Activated CD4-positive, alpha-beta T cell treated with anti-CD3 and anti-CD28 coated beads, Interleukin-2, amount 10 ng/mL, durations not matched to agents 24 days and 14 days (primary cell): Measurements from ENCODE around the gene COL13A1. TPM values are rescaled to one million over a fixed set of nuclear protein-coding genes. Genes with fewer than 3 reads are reported as not detected.

Source experiments
- DNase-seq: peaks from one replicate; pipeline ENCODE4 v3.0.0; 2022
- H3K27ac Mint-ChIP-seq: one replicate; pipeline ENCODE4 v1.8.0; 2022; ENCODE audit warnings: mild to moderate bottlenecking, mixed read lengths
- H3K27me3 Mint-ChIP-seq: one replicate; pipeline ENCODE4 v1.8.0; 2022; ENCODE audit warnings: mixed read lengths
- H3K36me3 Mint-ChIP-seq: one replicate; pipeline ENCODE4 v1.8.0; 2022; ENCODE audit warnings: low read depth, mild to moderate bottlenecking, mixed read lengths
- H3K4me1 Mint-ChIP-seq: one replicate; pipeline ENCODE4 v1.8.0; 2021; ENCODE audit warnings: mixed read lengths
- H3K4me3 Mint-ChIP-seq: one replicate; pipeline ENCODE4 v1.8.0; 2022; ENCODE audit warnings: mild to moderate bottlenecking, moderate library complexity, mixed read lengths
- H3K9me3 Mint-ChIP-seq: one replicate; pipeline ENCODE4 v1.8.0; 2021; ENCODE audit warnings: mixed read lengths
- intact Hi-C: fragments of 100-400 bp; cut with micrococcal nuclease; formaldehyde crosslinking; loops from one replicate; pipeline ENCODE4 v1.15.1; 2023
- total RNA-seq: library from RNA; stranded (reverse); gene quantifications from 2 replicates; pipeline ENCODE4 v1.2.3, GENCODE V29; 2022

COL13A1 gene
- total RNA-seq, 1 donor from 2014 or later, result not detected

DNA sequence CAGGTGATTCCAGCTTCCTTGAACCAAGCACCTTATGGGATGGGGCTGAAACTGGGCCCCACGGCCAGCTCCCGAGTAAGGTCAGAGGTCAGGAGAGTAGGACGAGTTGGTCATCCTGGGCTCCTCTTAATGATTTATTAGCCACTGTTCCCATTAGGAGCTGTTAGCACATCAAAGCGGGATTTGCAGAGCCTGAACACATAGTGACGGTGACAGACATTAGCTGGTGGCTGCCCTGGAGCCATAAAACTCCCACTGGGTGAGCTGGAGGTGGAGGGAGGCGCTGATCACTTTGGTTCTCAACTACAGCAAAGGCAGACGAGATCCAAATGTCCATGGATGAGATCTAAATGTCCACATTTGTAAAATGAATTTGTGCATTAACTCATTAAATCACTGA is 48.1 kb downstream of the COL13A1 start:
- Mint-ChIP-seq H3K4me1 (no peaks in the 10 kb centered on the region), H3K27me3 (peaks cover 16% of the 10 kb centered on the region), H3K4me3 (no peak overlapping the region), H3K9me3 (no peaks in the 10 kb centered on the region), H3K36me3 (no peaks in the 10 kb centered on the region), H3K27ac (no peak overlapping the region)
- intact Hi-C loops, result no loop called here
- DNase-seq, result no peak

DNA sequence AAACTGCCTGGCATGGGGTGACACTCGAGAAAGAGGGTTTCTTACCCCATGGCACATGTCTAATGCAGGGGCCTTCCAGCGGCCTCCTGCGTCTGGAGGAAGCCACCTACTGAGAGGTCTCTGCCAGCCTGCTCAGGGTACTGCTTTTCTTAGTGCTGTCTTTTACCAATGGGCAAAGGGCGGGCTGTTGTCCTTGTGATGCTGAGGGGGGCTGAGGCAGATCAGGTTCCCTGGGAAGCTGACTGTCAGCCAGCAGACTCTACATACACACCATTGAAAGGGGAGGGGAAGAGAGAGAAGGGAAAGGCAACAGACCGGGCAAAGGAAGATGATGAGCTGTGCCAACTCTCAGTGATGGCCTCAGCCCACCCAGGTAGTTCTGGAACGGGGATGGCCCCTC is 48.7 kb downstream of the COL13A1 start:
- intact Hi-C loops, result no loop called here
- no peak overlapping the region for H3K4me3 Mint-ChIP-seq

DNA sequence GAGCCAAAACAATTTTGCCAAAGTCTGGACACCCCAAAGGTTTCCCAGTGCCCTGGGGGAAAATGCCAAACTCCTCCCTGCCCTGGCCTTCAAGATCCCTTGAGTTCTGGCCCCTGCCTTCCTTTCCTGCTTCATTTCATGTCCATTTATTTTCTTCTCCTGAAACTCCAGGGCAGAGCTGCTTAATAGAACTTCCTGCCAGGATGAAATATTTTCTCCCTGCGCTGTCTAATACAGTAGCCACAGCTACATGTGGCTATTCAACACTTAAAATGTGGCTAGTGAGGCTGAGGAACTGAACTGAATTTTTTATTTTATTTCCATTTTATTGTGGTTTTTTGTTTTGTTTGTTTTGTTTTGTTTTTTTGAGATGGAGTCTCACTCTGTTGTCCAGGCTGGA is 49.6 kb downstream of the COL13A1 start:
- H3K9me3 Mint-ChIP-seq, result no peaks in the 10 kb centered on the region
- H3K4me1 Mint-ChIP-seq, result no peaks in the 10 kb centered on the region
- H3K4me3 Mint-ChIP-seq, result no peak overlapping the region
- intact Hi-C loops, result no loop called here
- no peaks in the 10 kb centered on the region for H3K36me3 Mint-ChIP-seq
- peaks cover 8% of the 10 kb centered on the region for H3K27me3 Mint-ChIP-seq
- no peak for DNase-seq
- H3K27ac Mint-ChIP-seq, result no peak overlapping the region

More for the DNA sequence above, 48.7 kb downstream of the COL13A1 start:
- no peaks in the 10 kb centered on the region for H3K36me3 Mint-ChIP-seq
- H3K9me3 Mint-ChIP-seq, result no peaks in the 10 kb centered on the region
- no peaks in the 10 kb centered on the region for H3K4me1 Mint-ChIP-seq
- peaks cover 14% of the 10 kb centered on the region for H3K27me3 Mint-ChIP-seq
- no peak overlapping the region for H3K27ac Mint-ChIP-seq
- DNase-seq, result no peak

DNA sequence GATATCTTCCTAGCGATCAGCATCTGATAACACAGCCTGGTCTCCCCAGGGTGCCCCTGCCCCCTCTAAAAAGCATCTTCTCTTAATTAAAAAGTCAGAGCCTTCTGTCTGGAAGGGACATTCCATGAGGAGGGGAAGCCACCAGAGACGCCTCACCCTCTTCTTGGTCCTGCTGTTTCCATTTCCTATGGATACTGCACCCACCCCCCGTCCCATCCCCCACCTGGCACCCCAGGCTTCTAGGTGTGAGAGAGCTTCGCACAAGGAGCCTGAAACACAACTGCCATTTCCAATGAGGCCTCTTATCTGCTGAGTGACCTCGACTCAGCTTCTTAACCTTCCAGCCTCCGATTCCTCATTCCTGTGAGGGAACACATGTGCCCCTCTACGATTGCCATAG is 51.4 kb downstream of the COL13A1 start:
- Mint-ChIP-seq H3K4me1 (no peaks in the 10 kb centered on the region), H3K4me3 (no peak overlapping the region), H3K27ac (no peak overlapping the region), H3K36me3 (no peaks in the 10 kb centered on the region), H3K9me3 (no peaks in the 10 kb centered on the region), H3K27me3 (peaks cover 4% of the 10 kb centered on the region)
- intact Hi-C loops, result no loop called here
- no peak for DNase-seq

DNA sequence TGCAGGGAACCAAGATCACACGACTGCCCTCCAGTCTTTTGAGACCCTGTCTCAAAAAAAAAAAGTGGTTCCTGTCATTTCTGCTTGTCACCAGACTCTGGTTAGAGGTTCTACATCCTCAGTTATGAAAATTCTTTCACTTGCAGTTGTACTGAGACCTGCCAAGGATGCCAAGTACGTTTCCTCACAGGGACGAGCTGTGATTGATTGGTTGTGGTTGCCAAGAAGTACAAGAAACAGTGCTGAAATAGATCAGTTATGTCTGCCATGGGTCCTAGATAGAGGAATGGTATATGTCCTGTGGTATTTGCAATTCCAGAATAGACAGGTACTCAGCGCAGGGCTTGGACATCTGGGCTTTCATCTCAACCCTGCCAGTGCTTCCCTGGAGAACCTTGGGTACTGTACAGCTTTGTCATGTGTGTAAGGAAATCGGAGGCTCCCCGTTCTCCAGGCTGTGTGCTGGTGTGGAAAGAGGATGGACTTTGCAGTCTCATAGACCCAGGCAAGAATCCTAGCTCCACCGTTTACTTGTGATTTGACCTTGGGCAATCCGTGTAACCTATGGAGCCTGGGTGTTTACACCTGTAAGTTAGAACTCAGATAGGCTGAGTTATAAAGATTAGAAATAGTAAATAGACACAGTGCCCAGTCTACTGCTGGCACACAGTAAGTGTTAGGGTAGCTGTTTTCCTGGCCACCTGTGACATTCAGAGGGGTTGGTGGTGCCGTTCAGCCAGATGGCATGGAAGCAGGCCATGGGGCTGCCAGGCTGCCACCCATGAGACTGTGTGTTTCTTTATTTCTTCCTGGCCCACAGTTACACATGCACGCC is 53.0 kb downstream of the COL13A1 start:
- H3K4me1 Mint-ChIP-seq, result no peaks in the 10 kb centered on the region
- no peaks in the 10 kb centered on the region for H3K36me3 Mint-ChIP-seq
- H3K27me3 Mint-ChIP-seq, result peaks cover 4% of the 10 kb centered on the region
- DNase-seq, result no peak
- H3K27ac Mint-ChIP-seq, result no peak overlapping the region
- intact Hi-C loops, result no loop called here
- H3K9me3 Mint-ChIP-seq, result no peaks in the 10 kb centered on the region
- H3K4me3 Mint-ChIP-seq, result no peak overlapping the region

DNA sequence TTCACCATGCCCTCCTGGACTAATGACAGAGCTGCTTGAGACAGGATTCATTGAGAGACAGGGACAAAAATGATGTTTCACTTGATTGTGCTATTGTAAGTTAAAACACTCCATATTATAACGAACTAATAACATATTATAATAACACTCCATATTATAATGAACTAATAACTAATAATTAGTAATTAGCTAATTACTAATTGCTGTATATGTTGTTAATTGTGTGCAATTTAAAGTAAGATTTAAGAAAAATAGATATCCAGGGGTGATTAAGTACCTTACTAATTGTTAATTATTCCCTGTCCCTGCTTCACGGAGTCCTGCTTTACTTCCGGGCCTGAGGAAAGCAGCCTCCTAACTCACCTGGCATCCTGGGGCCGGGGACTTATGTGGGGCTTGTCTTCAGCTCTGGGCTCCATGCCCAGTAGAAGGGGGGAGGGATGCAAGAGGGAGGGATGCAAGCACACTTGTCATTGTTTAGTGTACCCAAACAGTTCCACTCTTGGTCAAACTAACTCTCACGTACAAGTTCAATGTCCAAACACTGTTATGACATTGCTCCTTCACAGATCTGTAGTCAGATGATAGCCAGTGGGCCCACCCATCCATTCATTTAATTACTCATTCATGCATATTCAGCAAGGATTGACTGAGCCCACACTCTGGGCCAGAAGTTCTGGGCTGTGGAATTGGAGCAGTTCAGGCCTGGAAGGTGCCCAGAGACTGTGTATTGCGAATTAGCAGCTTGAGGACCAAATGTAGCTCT is 53.8 kb downstream of the COL13A1 start:
- intact Hi-C loops, result no loop called here
- Mint-ChIP-seq H3K9me3 (no peaks in the 10 kb centered on the region), H3K27me3 (peaks cover 2% of the 10 kb centered on the region), H3K4me1 (no peaks in the 10 kb centered on the region), H3K4me3 (no peak overlapping the region), H3K36me3 (no peaks in the 10 kb centered on the region), H3K27ac (no peak overlapping the region)
- DNase-seq, result no peak

DNA sequence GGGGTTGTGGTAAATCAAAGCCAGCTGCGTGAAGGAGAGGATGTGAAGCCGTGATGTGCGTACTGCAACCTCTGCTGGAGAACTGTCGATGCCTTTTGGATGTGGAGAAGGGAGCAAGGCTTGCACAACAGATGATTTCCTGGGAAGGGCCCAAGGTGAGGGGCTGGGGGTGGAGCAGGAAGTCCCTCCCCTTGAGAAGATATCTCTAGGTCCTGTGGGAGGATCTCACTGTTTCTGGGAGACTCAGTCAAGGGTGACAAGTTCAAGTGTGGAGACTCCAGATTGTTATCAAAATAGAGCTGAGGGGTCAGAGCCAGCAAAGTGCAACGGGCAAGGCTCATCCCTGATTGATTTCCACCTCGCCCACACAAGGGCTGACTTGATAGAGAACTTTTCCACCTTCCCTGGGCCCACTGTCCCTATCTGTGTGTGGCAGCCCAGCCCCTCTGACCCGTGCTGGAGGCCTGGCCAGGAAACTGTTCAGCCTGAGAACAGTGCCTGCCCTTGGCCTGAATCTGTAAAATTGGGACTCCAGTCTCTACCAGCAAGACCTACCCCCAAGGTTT is 55.0 kb downstream of the COL13A1 start:
- H3K4me3 Mint-ChIP-seq, result no peak overlapping the region
- no peak for DNase-seq
- H3K27ac Mint-ChIP-seq, result no peak overlapping the region
- H3K27me3 Mint-ChIP-seq, result peaks cover 2% of the 10 kb centered on the region
- intact Hi-C loops, result no loop called here
- peaks cover 5% of the 10 kb centered on the region for H3K4me1 Mint-ChIP-seq
- H3K9me3 Mint-ChIP-seq, result no peaks in the 10 kb centered on the region
- no peaks in the 10 kb centered on the region for H3K36me3 Mint-ChIP-seq

DNA sequence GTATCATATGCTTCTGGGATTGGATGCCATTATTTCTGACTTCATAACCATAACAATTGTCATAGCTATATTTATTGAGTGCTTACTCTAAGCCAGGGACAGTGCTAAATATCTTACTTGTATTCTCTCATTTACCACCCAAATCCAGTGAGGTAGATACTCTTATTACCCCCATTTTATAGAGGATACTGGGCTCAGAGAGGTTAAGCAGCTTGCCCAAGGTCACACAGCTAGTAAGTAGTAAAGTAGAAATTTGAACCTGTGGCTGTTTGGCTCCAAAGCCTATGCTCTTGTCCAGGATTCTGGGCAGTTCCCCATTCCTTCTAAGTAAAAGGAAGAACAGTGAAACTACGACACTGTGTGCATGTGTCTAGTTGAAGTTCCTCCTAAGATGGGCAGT is 56.5 kb downstream of the COL13A1 start:
- intact Hi-C loops, result no loop called here
- Mint-ChIP-seq H3K9me3 (no peaks in the 10 kb centered on the region), H3K27ac (no peak overlapping the region), H3K4me1 (peaks cover 5% of the 10 kb centered on the region), H3K4me3 (no peak overlapping the region), H3K27me3 (peaks cover 2% of the 10 kb centered on the region), H3K36me3 (no peaks in the 10 kb centered on the region)
- no peak for DNase-seq

DNA sequence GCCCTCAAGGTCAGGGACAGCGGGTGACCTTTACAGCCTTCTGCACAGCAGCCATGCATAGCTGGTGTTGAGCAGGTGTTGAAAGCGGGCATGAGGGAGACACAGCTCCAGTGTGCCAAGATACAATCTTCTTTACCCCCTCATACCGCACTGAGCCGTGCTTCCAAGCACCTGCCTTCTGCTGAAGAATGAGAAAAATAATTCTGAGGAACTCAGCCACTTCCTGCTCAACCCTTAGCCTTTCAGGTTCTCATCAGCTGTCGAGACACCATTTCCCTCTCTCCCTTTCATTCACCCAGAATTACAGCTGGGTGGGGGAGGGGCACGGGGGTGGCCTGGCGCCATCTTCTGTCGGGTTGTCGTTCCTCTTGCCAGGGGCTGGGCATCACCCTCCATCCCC is 58.6 kb downstream of the COL13A1 start:
- H3K27ac Mint-ChIP-seq, result no peak overlapping the region

DNA sequence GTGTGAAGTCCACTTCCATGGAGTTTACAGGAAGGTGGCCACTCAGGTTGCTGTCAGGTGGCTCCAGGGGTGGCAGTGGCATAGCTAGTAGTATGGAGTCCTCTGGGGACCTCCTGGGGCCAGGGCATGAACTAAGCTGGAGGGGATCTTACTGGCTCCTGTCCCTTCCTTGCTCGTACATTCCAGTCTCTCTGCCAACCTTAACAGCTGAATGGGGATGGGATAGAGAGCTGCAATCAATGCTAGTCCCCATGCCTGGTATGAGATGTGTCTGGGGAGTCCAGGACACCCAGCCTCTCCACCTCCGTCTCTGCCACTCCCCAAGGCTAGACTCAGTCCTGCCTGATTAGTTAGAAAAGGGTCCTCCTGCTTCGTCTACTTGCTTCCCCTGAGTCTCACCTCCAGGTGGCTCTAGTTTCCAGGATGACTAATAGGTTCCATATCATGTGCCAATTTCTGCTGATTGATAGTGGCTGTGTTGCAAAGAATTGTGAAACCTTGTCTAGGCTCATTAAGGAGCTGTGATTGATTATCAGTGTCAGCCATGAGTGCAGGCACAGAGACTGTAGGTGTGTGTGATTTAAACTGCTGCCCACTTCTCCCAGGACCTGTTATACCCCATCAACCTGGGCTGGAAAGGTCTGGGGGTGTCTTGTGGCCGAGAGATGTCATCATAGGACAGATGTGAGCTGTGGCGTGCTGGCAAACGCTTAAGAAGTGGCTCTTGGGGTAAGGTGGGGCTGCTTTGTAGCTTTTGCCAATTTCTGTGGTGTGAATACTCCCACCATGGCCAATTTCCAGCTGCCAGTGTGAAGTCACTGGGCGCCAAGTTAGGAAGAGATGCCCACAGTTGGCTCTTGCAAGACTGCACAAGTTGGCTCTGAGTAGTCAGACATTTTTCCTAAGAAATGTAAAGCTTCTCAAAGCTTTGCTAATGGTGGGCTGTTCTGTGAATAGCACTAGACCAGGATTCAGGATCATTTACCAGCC is 59.8 kb downstream of the COL13A1 start:
- no peak overlapping the region for H3K4me3 Mint-ChIP-seq
- H3K4me1 Mint-ChIP-seq, result peaks cover 5% of the 10 kb centered on the region
- intact Hi-C loops, result no loop called here
- H3K36me3 Mint-ChIP-seq, result no peaks in the 10 kb centered on the region
- H3K9me3 Mint-ChIP-seq, result no peaks in the 10 kb centered on the region
- DNase-seq, result no peak
- peaks cover 1% of the 10 kb centered on the region for H3K27me3 Mint-ChIP-seq
- no peak overlapping the region for H3K27ac Mint-ChIP-seq

More for the DNA sequence above, 58.6 kb downstream of the COL13A1 start:
- Mint-ChIP-seq H3K4me3 (no peak overlapping the region), H3K9me3 (no peaks in the 10 kb centered on the region), H3K36me3 (no peaks in the 10 kb centered on the region), H3K4me1 (peaks cover 5% of the 10 kb centered on the region), H3K27me3 (peaks cover 3% of the 10 kb centered on the region)
- intact Hi-C loops, result no loop called here
- no peak for DNase-seq

DNA sequence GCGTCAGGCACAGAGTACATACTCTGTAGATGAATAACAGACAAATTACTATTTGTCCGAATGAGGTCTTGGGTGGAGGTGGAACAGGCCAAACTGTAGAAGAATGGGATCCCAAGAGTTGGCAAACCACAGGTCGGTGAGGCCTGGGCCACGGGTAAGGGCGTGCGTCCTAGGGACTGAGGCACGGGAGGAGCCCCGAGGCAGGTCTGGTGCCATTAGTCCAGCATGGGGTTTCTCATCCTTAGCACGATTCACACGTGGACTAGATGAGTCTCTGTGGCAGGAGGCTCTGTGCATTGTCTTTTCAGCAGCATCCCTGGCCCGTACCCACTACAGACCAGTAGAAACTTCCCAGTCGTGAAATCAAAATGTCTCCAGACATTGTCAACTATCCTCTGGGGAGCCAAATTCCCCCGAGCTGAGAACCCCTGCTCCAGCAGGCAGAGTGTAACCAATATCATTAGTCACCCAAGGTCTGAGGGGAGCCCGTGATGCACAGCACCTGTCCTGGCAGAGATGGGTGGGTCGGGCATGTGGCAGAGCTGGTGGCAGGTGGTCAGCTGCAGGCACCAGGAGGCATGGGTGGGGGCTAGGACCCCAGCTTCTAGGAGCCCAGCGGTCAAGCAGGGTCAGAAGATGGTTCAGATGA is 61.3 kb downstream of the COL13A1 start:
- H3K4me1 Mint-ChIP-seq, result peaks cover 5% of the 10 kb centered on the region
- H3K36me3 Mint-ChIP-seq, result no peaks in the 10 kb centered on the region
- H3K27ac Mint-ChIP-seq, result no peak overlapping the region
- intact Hi-C loops, result no loop called here
- DNase-seq, result no peak
- H3K9me3 Mint-ChIP-seq, result no peaks in the 10 kb centered on the region
- H3K27me3 Mint-ChIP-seq, result peaks cover 1% of the 10 kb centered on the region
- no peak overlapping the region for H3K4me3 Mint-ChIP-seq

DNA sequence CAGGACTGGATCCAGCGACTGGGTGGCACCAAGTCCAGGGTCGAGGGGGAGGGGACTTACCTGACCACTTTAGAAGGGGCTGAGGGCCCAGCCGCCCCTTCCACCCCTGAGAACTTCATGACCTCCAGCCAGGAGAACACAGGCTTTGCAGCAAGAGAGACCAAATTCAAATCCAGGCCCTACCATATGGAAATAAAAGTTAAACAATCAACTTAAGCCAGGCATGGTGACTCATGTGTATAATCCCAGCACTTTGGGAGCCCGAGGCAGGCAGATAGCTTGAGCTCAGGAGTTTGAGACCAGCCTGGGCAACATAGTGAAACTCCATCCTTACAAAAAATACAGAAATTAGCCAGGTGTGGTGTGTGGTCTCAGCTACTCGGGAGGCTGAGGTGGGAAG is 61.9 kb downstream of the COL13A1 start:
- intact Hi-C loops, result no loop called here
- Mint-ChIP-seq H3K27me3 (peaks cover 1% of the 10 kb centered on the region), H3K36me3 (no peaks in the 10 kb centered on the region), H3K4me1 (peaks cover 5% of the 10 kb centered on the region), H3K4me3 (no peak overlapping the region), H3K27ac (no peak overlapping the region), H3K9me3 (no peaks in the 10 kb centered on the region)
- no peak for DNase-seq

DNA sequence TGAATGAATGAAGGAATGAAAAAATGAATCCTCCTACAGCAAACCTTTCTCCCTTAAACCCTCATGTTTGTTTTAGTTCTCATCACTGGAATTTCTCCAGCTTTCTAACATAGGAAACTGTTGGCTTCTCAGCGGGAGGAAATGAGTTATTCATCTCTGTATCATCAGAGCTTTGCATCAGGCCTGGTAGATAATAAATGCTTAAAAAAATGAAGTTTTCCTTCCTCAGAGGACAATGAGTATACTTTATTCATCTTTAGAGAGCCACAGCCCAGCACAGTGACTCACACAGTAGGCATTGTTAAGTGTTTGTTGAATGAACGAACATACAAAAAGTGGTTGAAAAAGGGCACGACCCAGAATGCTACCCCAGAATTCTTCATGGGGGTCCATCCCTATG is 62.6 kb downstream of the COL13A1 start:
- no peak for DNase-seq
- Mint-ChIP-seq H3K4me1 (peaks cover 5% of the 10 kb centered on the region), H3K4me3 (no peak overlapping the region), H3K27me3 (peaks cover 1% of the 10 kb centered on the region), H3K9me3 (no peaks in the 10 kb centered on the region), H3K36me3 (no peaks in the 10 kb centered on the region), H3K27ac (no peak overlapping the region)
- intact Hi-C loops, result no loop called here
